HG03108 (cell line): ENCODE measurements around the gene CRBN.
A peak's percentile ranks its signal among the peaks of the same experiment; 100 is the strongest.

Experiments
- ATAC-seq: cut with Tn5 transposase; IDR thresholded peaks from one replicate; pipeline ENCODE4 v1.9.1; 2021; ENCODE audit warnings: moderate library complexity; ENCODE audit not compliant: unreplicated experiment

Gene CRBN

GRCh38 chr3:3179407-3180094, at the start of gene CRBN:
Gene CRBN (minus strand): TSS chr3:3179691. CDS start chr3:3179687, 4 bp downstream.
- peak; percentile 98 for ATAC-seq

- no peak for ATAC-seq
These were observed 48.1 kb upstream of the CRBN start for GRCh38 chr3:3227640-3228039.

GRCh38 chr3:3221528-3221927, 42.0 kb upstream of the CRBN start:
- no peak for ATAC-seq

- ATAC-seq = no peak
These were observed 36.9 kb upstream of the CRBN start for GRCh38 chr3:3216401-3216800.

- no peak for ATAC-seq
These were observed 33.4 kb upstream of the CRBN start for GRCh38 chr3:3212781-3213440.

- ATAC-seq = no peak
These were observed 30.2 kb upstream of the CRBN start for GRCh38 chr3:3209714-3210113.

GRCh38 chr3:3209057-3209456, 29.6 kb upstream of the CRBN start:
- no peak for ATAC-seq

- peak; percentile 91 for ATAC-seq
These were observed 22.1 kb upstream of the CRBN start for GRCh38 chr3:3201611-3202010.

- no peak for ATAC-seq
These were observed 21.2 kb upstream of the CRBN start for GRCh38 chr3:3200632-3201212.

GRCh38 chr3:3199306-3199705, 19.8 kb upstream of the CRBN start:
- ATAC-seq = no peak

- no peak for ATAC-seq
These were observed 16.8 kb upstream of the CRBN start for GRCh38 chr3:3196148-3196861.

GRCh38 chr3:3194861-3195260, 15.4 kb upstream of the CRBN start:
- no peak for ATAC-seq

GRCh38 chr3:3192286-3192675, 12.8 kb upstream of the CRBN start:
- ATAC-seq = no peak

GRCh38 chr3:3191675-3192285, 12.3 kb upstream of the CRBN start:
- no peak for ATAC-seq

GRCh38 chr3:3189961-3190360, 10.5 kb upstream of the CRBN start:
- no peak for ATAC-seq

GRCh38 chr3:3189102-3189727, 9.7 kb upstream of the CRBN start:
- ATAC-seq = no peak

GRCh38 chr3:3184876-3185275, 5.4 kb upstream of the CRBN start:
- ATAC-seq = no peak

- no peak for ATAC-seq
These were observed 965 bp upstream of the CRBN start for GRCh38 chr3:3180456-3180855.

GRCh38 chr3:3178498-3179328, 778 bp downstream of the CRBN start:
- no peak for ATAC-seq
